GM18909 (cell line): ENCODE data around the gene SLX9.

ENCODE experiments used
- ATAC-seq: cut with Tn5 transposase; IDR thresholded peaks from one replicate; pipeline ENCODE4 v1.9.1; 2021; ENCODE audit warnings: mild to moderate bottlenecking; ENCODE audit not compliant: unreplicated experiment, poor library complexity

The SLX9 gene

DNA sequence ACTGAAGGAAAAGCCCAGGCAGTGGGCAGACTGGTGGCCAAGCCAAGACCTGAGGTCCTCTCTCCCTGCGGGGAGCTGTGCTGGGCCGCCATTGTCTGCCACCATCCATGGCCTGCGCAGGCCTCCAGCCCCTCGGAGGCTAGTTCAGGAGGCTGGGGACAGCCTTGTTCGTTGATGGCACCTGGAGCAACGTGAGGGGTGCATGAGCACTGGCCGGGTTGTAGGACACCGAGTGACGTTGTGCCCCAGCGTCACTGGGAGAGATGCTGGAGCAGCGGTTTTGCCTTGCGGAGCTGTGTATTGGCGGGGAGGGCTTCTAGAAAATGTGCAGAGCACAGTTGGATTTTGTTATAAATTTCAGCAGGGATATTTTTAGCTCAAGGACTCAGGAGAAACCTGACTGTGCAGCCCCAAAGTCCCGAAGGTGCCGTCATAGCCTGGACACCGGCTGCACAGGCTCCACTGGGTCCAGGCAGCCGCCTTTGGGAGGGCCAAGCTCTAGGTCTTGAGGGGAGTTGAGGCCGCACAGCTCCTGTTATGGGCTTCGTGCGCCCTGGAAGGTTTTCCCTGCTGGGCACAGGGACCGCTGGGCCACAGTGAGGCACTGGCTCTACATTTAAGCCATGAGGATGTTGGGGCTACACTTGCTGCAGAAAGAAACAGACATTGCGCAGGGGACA, 86.4 kb downstream of the SLX9 start:
- ATAC-seq, result no peak
